ENCODE results near the gene ZSWIM6. TPM values are rescaled to one million over a fixed set of nuclear protein-coding genes. Genes with fewer than 3 reads are reported as not detected.

Gene ZSWIM6
- total RNA-seq, 1 donor from 2014 or later = 20.7 TPM

- TF ChIP-seq CTCF (IDR thresholded peaks at IDR 0.05) = no peak
- Mint-ChIP-seq H3K36me3 (ENCODE audit: unreplicated experiment) (no peaks in the 10 kb centered on the region), H3K9me3 (ENCODE audit: unreplicated experiment) (peaks cover 2% of the 10 kb centered on the region), H3K4me3 (ENCODE audit: unreplicated experiment) (no peak overlapping the region), H3K27ac (ENCODE audit: unreplicated experiment) (no peak overlapping the region), H3K4me1 (ENCODE audit: unreplicated experiment) (peaks cover 8% of the 10 kb centered on the region), H3K27me3 (ENCODE audit: unreplicated experiment) (peaks cover 7% of the 10 kb centered on the region)
- DNase-seq (ENCODE audit: extremely low spot score, unreplicated experiment) = no peak
These were observed 250.3 kb downstream of the ZSWIM6 start for GRCh38 chr5:61582205-61582820.

GRCh38 chr5:61582887-61583286 lies 250.8 kb downstream of the ZSWIM6 start:
- H3K9me3 Mint-ChIP-seq (ENCODE audit: unreplicated experiment) = peaks cover 3% of the 10 kb centered on the region
- DNase-seq (ENCODE audit: extremely low spot score, unreplicated experiment) = no peak
- TF ChIP-seq CTCF (IDR thresholded peaks at IDR 0.05) = no peak
- peaks cover 8% of the 10 kb centered on the region for H3K4me1 Mint-ChIP-seq (ENCODE audit: unreplicated experiment)
- no peak overlapping the region for H3K27ac Mint-ChIP-seq (ENCODE audit: unreplicated experiment)
- H3K4me3 Mint-ChIP-seq (ENCODE audit: unreplicated experiment) = no peak overlapping the region
- no peaks in the 10 kb centered on the region for H3K36me3 Mint-ChIP-seq (ENCODE audit: unreplicated experiment)
- peaks cover 7% of the 10 kb centered on the region for H3K27me3 Mint-ChIP-seq (ENCODE audit: unreplicated experiment)

- peaks cover 7% of the 10 kb centered on the region for H3K27me3 Mint-ChIP-seq (ENCODE audit: unreplicated experiment)
- H3K27ac Mint-ChIP-seq (ENCODE audit: unreplicated experiment) = no peak overlapping the region
- peaks cover 12% of the 10 kb centered on the region for H3K4me1 Mint-ChIP-seq (ENCODE audit: unreplicated experiment)
- no peak for TF ChIP-seq CTCF (IDR thresholded peaks at IDR 0.05)
- H3K4me3 Mint-ChIP-seq (ENCODE audit: unreplicated experiment) = no peak overlapping the region
- H3K9me3 Mint-ChIP-seq (ENCODE audit: unreplicated experiment) = peaks cover 7% of the 10 kb centered on the region
- peak; percentile 32 for DNase-seq (ENCODE audit: extremely low spot score, unreplicated experiment)
- H3K36me3 Mint-ChIP-seq (ENCODE audit: unreplicated experiment) = no peaks in the 10 kb centered on the region
These were observed 254.3 kb downstream of the ZSWIM6 start for GRCh38 chr5:61586096-61587084.

GRCh38 chr5:61587125-61587524 lies 255.1 kb downstream of the ZSWIM6 start:
- Mint-ChIP-seq H3K4me3 (ENCODE audit: unreplicated experiment) (no peak overlapping the region), H3K36me3 (ENCODE audit: unreplicated experiment) (no peaks in the 10 kb centered on the region), H3K27ac (ENCODE audit: unreplicated experiment) (no peak overlapping the region), H3K4me1 (ENCODE audit: unreplicated experiment) (peaks cover 10% of the 10 kb centered on the region), H3K9me3 (ENCODE audit: unreplicated experiment) (peaks cover 7% of the 10 kb centered on the region), H3K27me3 (ENCODE audit: unreplicated experiment) (peaks cover 7% of the 10 kb centered on the region)
- no peak for DNase-seq (ENCODE audit: extremely low spot score, unreplicated experiment)
- no peak for TF ChIP-seq CTCF (IDR thresholded peaks at IDR 0.05)

- Mint-ChIP-seq H3K27ac (ENCODE audit: unreplicated experiment) (no peak overlapping the region), H3K9me3 (ENCODE audit: unreplicated experiment) (peaks cover 7% of the 10 kb centered on the region), H3K27me3 (ENCODE audit: unreplicated experiment) (peaks cover 7% of the 10 kb centered on the region), H3K4me3 (ENCODE audit: unreplicated experiment) (no peak overlapping the region), H3K4me1 (ENCODE audit: unreplicated experiment) (peaks cover 4% of the 10 kb centered on the region), H3K36me3 (ENCODE audit: unreplicated experiment) (no peaks in the 10 kb centered on the region)
- DNase-seq (ENCODE audit: extremely low spot score, unreplicated experiment) = peak; percentile 44
- TF ChIP-seq CTCF (IDR thresholded peaks at IDR 0.05) = no peak
These were observed 256.2 kb downstream of the ZSWIM6 start for GRCh38 chr5:61588216-61588615.

Measured in osteocyte (in vitro differentiated cells).